ENCODE measurements around the gene ANKFN1.

ANKFN1 gene

DNA sequence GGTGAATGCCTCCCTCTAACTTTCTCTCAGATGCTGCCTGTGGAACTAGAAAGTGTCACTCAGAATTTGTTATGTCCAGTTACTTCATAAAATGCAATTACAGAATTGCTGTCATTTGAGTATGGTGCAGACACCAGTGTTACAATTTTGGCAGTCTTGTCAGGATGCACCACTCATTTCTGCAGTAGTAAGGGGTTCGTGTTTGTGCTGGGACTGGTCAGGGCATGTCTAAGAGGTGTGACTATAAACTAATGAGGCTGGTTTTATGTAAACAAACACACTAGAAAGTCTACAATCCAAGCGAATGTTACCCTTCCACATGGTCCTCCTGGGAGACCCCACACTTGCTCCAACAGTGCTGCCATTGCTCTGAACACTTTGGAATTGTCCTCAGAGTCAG is 206.2 kb downstream of the ANKFN1 start:
- H3K27me3 ChIP-seq (ENCODE audit: insufficient read depth, low read depth): no peaks in the 10 kb centered on the region
- no peak overlapping the region for H3K4me3 ChIP-seq (IDR thresholded peaks at IDR 0.05; ENCODE audit: insufficient read depth, low read depth, low read length)
- H3K4me1 ChIP-seq (ENCODE audit: low read depth, poor library complexity, severe bottlenecking): no peaks in the 10 kb centered on the region
- H3K9ac ChIP-seq: no peak overlapping the region
- H3K4me2 ChIP-seq: no peak overlapping the region
- no peaks in the 10 kb centered on the region for H4K20me1 ChIP-seq (ENCODE audit: insufficient read depth)
- H3K27ac ChIP-seq: no peak overlapping the region
- no peaks in the 10 kb centered on the region for H3K79me2 ChIP-seq (ENCODE audit: insufficient read depth, low read depth)
- TF ChIP-seq, protein P1, sequence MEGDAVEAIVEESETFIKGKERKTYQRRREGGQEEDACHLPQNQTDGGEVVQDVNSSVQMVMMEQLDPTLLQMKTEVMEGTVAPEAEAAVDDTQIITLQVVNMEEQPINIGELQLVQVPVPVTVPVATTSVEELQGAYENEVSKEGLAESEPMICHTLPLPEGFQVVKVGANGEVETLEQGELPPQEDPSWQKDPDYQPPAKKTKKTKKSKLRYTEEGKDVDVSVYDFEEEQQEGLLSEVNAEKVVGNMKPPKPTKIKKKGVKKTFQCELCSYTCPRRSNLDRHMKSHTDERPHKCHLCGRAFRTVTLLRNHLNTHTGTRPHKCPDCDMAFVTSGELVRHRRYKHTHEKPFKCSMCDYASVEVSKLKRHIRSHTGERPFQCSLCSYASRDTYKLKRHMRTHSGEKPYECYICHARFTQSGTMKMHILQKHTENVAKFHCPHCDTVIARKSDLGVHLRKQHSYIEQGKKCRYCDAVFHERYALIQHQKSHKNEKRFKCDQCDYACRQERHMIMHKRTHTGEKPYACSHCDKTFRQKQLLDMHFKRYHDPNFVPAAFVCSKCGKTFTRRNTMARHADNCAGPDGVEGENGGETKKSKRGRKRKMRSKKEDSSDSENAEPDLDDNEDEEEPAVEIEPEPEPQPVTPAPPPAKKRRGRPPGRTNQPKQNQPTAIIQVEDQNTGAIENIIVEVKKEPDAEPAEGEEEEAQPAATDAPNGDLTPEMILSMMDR (conservative IDR thresholded peaks at IDR 0.05; ENCODE audit: low read depth, low read length): no peak
- no peaks in the 10 kb centered on the region for H3K36me3 ChIP-seq (ENCODE audit: insufficient read depth)
- H2AFZ ChIP-seq (ENCODE audit: low read depth): no peak overlapping the region

DNA sequence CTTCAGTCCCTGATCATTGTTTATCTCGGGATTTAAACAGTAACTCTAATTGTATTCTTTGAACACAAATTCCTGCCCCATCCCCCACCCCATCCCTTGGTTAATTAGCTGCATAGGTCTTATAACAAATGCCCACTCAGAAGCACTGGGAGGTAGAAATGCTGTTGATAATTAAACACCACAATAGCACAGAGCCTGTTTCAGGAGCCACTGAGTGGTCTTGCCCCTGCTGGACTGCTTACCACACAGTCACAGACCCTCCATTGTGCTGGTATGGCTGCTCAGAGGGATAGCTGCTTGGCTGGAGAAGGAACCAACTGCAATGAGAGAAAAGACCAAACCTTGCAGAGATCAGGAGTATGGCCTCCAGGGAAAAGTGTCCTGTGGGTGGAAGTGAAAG is 214.1 kb downstream of the ANKFN1 start:
- Histone ChIP-seq H3K27me3 (ENCODE audit: insufficient read depth, low read depth) (no peaks in the 10 kb centered on the region; the same call in 1 of the 2 replicates), H4K20me1 (ENCODE audit: insufficient read depth) (no peaks in the 10 kb centered on the region), H3K27ac (no peak overlapping the region), H3K36me3 (ENCODE audit: insufficient read depth) (no peaks in the 10 kb centered on the region), H3K79me2 (ENCODE audit: insufficient read depth, low read depth) (no peaks in the 10 kb centered on the region), H3K9ac (no peak overlapping the region), H3K4me1 (ENCODE audit: low read depth, poor library complexity, severe bottlenecking) (no peaks in the 10 kb centered on the region), H3K4me2 (no peak overlapping the region), H2AFZ (ENCODE audit: low read depth) (no peak overlapping the region), H3K4me3 (IDR thresholded peaks at IDR 0.05; ENCODE audit: insufficient read depth, low read depth, low read length) (no peak overlapping the region)
- TF ChIP-seq, protein P1 (conservative IDR thresholded peaks at IDR 0.05; ENCODE audit: low read depth, low read length): no peak

DNA sequence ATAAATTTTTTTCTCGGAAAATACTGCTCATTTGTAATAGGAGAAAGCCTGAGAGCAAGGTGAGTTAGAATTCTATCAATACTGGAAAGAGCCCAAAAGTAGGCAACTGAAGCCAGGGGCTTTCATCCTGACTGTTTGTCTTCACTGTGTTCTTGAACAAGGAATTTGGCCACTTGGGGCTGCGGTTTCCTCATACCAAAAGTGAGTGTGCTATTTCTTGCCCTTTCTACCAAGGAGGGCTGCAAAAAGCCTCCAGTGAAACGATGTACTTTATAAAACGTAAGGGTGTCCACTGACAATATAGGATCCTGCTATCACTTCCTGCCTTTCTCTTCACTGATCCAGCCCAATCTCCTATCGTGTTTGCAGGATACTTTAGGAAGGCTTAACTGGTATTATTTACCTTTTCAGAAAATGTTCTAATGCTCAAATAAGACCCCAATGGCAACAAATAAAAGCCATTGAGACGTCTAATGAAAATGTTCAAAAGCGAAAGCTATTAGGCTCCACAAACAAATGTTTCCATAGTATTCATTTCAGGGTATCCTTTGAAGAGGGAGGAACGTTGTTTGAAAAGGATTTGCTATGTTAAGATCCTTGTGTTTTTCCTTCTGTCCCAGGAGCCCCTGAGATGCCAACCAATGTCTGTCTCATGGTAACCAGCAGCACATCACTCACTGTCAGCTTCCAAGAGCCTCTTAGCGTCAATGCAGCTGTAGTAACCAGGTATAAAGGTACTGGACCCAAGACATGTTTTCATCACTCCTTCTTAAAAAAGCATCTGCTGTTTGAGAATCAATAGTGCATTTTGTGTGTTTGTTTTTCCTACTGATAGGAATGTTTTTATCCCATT is 220.9 kb downstream of the ANKFN1 start:
- no peaks in the 10 kb centered on the region for H3K4me1 ChIP-seq (ENCODE audit: low read depth, poor library complexity, severe bottlenecking)
- H3K4me2 ChIP-seq: no peak overlapping the region
- no peaks in the 10 kb centered on the region for H3K36me3 ChIP-seq (ENCODE audit: insufficient read depth)
- TF ChIP-seq, protein P1 (conservative IDR thresholded peaks at IDR 0.05; ENCODE audit: low read depth, low read length): no peak
- H4K20me1 ChIP-seq (ENCODE audit: insufficient read depth): no peaks in the 10 kb centered on the region
- no peaks in the 10 kb centered on the region for H3K79me2 ChIP-seq (ENCODE audit: insufficient read depth, low read depth)
- H3K9ac ChIP-seq: no peak overlapping the region
- no peak overlapping the region for H3K27ac ChIP-seq
- H3K27me3 ChIP-seq (ENCODE audit: insufficient read depth, low read depth): no peaks in the 10 kb centered on the region; the same call in 1 of the 2 replicates
- H3K4me3 ChIP-seq (IDR thresholded peaks at IDR 0.05; ENCODE audit: insufficient read depth, low read depth, low read length): no peak overlapping the region
- H2AFZ ChIP-seq (ENCODE audit: low read depth): no peak overlapping the region

DNA sequence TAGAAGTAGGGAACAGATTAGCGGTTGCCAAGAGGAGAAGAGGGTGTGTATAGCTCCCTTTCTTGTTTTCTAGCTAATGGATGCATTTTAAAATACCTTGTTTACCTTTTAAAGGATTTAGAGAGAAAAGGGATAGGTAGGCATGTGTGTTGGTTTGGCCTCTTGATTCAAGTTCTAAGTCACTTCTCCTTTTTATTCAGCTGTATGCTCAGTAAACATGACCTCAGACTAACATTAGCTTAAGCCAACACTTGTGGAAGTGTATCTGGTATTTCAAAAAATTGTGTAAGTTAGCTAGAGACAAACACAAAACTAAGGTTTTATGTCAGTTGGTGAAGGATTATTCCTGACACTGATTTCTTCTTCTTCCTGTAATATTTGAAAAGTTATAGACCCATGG is 236.1 kb downstream of the ANKFN1 start:
- Histone ChIP-seq H3K27me3 (ENCODE audit: insufficient read depth, low read depth) (no peaks in the 10 kb centered on the region), H2AFZ (ENCODE audit: low read depth) (no peak overlapping the region), H3K4me1 (ENCODE audit: low read depth, poor library complexity, severe bottlenecking) (no peaks in the 10 kb centered on the region), H3K4me2 (no peak overlapping the region), H3K4me3 (IDR thresholded peaks at IDR 0.05; ENCODE audit: insufficient read depth, low read depth, low read length) (no peak overlapping the region), H4K20me1 (ENCODE audit: insufficient read depth) (no peaks in the 10 kb centered on the region), H3K79me2 (ENCODE audit: insufficient read depth, low read depth) (no peaks in the 10 kb centered on the region), H3K9ac (no peak overlapping the region), H3K36me3 (ENCODE audit: insufficient read depth) (no peaks in the 10 kb centered on the region), H3K27ac (no peak overlapping the region)
- TF ChIP-seq, protein P1 (conservative IDR thresholded peaks at IDR 0.05; ENCODE audit: low read depth, low read length): no peak

Measured in KMS-11 (cell line).